ENCODE measurements around the gene GPR84. TPM values are rescaled to one million over a fixed set of nuclear protein-coding genes. Genes with fewer than 3 reads are reported as not detected.

Gene GPR84
- not detected in 2 replicates for polyA plus RNA-seq (2011; rRNA removed)
- not detected in 2 replicates for polyA minus RNA-seq (2011; rRNA and poly(A)+ RNA removed)

- Histone ChIP-seq H3K27ac (ENCODE audit: low read depth, low read length) (no peak within 1 kb of the TSS), H3K4me3 (ENCODE audit: low read depth, low read length) (no peak within 1 kb of the TSS), H3K27me3 (ENCODE audit: control insufficient read depth, insufficient read depth, low read length) (no peaks in the 10 kb centered on the region), H3K9me3 (ENCODE audit: control insufficient read depth, insufficient read depth, low read length) (no peaks in the 10 kb centered on the region)
- CTCF ChIA-PET: no interaction called here
- DNase-seq (ENCODE audit: low read depth, low spot score): no peak
- TF ChIP-seq, protein P1, sequence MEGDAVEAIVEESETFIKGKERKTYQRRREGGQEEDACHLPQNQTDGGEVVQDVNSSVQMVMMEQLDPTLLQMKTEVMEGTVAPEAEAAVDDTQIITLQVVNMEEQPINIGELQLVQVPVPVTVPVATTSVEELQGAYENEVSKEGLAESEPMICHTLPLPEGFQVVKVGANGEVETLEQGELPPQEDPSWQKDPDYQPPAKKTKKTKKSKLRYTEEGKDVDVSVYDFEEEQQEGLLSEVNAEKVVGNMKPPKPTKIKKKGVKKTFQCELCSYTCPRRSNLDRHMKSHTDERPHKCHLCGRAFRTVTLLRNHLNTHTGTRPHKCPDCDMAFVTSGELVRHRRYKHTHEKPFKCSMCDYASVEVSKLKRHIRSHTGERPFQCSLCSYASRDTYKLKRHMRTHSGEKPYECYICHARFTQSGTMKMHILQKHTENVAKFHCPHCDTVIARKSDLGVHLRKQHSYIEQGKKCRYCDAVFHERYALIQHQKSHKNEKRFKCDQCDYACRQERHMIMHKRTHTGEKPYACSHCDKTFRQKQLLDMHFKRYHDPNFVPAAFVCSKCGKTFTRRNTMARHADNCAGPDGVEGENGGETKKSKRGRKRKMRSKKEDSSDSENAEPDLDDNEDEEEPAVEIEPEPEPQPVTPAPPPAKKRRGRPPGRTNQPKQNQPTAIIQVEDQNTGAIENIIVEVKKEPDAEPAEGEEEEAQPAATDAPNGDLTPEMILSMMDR (IDR thresholded peaks at IDR 0.05; ENCODE audit: low read depth, low read length): no peak
- POLR2A ChIA-PET: no interaction called here
Measured at GRCh38 chr12:54364413-54364812, at the start of gene GPR84. GPR84 (minus strand) TSS chr12:54364486; CDS start chr12:54363851, 635 bp downstream.

- Histone ChIP-seq H3K4me3 (ENCODE audit: low read depth, low read length) (0 out of 2 replicates have a peak overlapping the region, but pooled peaks have one; percentile 13), H3K9me3 (ENCODE audit: control insufficient read depth, insufficient read depth, low read length) (no peaks in the 10 kb centered on the region; the same call in 1 of the 2 replicates), H3K27ac (ENCODE audit: low read depth, low read length) (peak overlapping the region; percentile 39), H3K27me3 (ENCODE audit: control insufficient read depth, insufficient read depth, low read length) (no peaks in the 10 kb centered on the region)
- CTCF ChIA-PET: interaction anchor here (0.6 to 12.3 kb wide), 5 partner anchors 11 to 669 kb away, joined by 3 to 286 read pairs (median 5); partner anchors contain the start of gene COPZ1
- TF ChIP-seq, protein P1 (IDR thresholded peaks at IDR 0.05; ENCODE audit: low read depth, low read length): no peak
- POLR2A ChIA-PET: no interaction called here
- DNase-seq (ENCODE audit: low read depth, low spot score): no peak
Measured at GRCh38 chr12:54413284-54414190, 49.3 kb upstream of the GPR84 start.

GRCh38 chr12:54412786-54413185 lies 48.5 kb upstream of the GPR84 start:
- no peaks in the 10 kb centered on the region; the same call in 1 of the 2 replicates for H3K9me3 ChIP-seq (ENCODE audit: control insufficient read depth, insufficient read depth, low read length)
- no peak overlapping the region for H3K4me3 ChIP-seq (ENCODE audit: low read depth, low read length)
- no peaks in the 10 kb centered on the region for H3K27me3 ChIP-seq (ENCODE audit: control insufficient read depth, insufficient read depth, low read length)
- peak overlapping the region; percentile 86 for H3K27ac ChIP-seq (ENCODE audit: low read depth, low read length)
- POLR2A ChIA-PET: interaction anchor here (1.2 kb wide), 1 partner anchor 12 kb away, joined by 3 read pairs; no protein-coding TSS in a partner anchor
- DNase-seq (ENCODE audit: low read depth, low spot score): no peak
- TF ChIP-seq, protein P1 (IDR thresholded peaks at IDR 0.05; ENCODE audit: low read depth, low read length): no peak
- CTCF ChIA-PET: interaction anchor here (0.6 to 12.3 kb wide), 6 partner anchors 10 to 194 kb away, joined by 3 to 286 read pairs (median 8); partner anchors contain the start of gene COPZ1

DNA sequence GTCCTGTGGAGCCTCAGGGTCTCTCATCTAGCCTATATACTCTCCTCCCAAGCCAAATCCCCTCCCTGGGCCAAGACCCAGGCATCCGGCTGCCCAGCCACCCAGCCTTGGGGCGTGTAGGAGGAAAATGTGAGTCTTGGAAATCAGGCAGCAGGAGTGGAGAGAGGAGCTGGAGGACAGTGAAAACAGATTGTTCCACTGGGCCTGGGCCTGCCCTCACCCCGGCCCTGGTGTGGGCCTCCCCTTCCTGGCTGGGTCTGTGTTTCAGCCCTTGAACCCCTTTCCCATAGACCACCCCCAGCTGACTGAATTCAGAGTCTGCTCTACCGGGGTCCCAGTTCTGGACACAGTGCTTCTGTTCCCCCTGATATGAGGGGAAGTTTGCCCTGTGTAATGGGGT lies 48.1 kb upstream of the GPR84 start:
- H3K9me3 ChIP-seq (ENCODE audit: control insufficient read depth, insufficient read depth, low read length): no peaks in the 10 kb centered on the region
- TF ChIP-seq, protein P1 (IDR thresholded peaks at IDR 0.05; ENCODE audit: low read depth, low read length): no peak
- peak overlapping the region; percentile 86 for H3K27ac ChIP-seq (ENCODE audit: low read depth, low read length)
- no peak for DNase-seq (ENCODE audit: low read depth, low spot score)
- ChIA-PET CTCF (interaction anchor here (0.6 to 12.3 kb wide), 5 partner anchors 10 to 193 kb away, joined by 3 to 286 read pairs (median 12); no protein-coding TSS in a partner anchor), POLR2A (interaction anchor here (1.2 kb wide), 1 partner anchor 11 kb away, joined by 3 read pairs; no protein-coding TSS in a partner anchor)
- no peaks in the 10 kb centered on the region for H3K27me3 ChIP-seq (ENCODE audit: control insufficient read depth, insufficient read depth, low read length)
- H3K4me3 ChIP-seq (ENCODE audit: low read depth, low read length): no peak overlapping the region

Data from AG04450 (cell line).